Uterus (tissue), 2 donors: Measurements from ENCODE around the gene LNX2.

Experiments
- CTCF ChIP-seq, 4 experiments: fragments of 200-600 bp in 2 of 4; fragments of 450-650 bp in 2 of 4; sonication (generic) in 2 of 4; IDR thresholded peaks; one replicate each; pipeline ENCODE4 v1.5.1; 2016 to 2019; ENCODE audit warnings: antibody characterized with exemption in 4 of 4, mild to moderate bottlenecking in 2 of 4, moderate library complexity in 1 of 4
- POLR2A ChIP-seq, 2 donors: fragments of 450-650 bp; IDR thresholded peaks; one replicate each; pipeline ENCODE4 v1.6.1; 2016; ENCODE audit warnings: antibody characterized with exemption in 2 of 2, mild to moderate bottlenecking in 1 of 2, moderate library complexity in 1 of 2

GRCh38 chr13:27556109-27556508 lies 64.2 kb downstream of the LNX2 start:
- TF ChIP-seq CTCF (IDR thresholded peaks at IDR 0.05) (peak in 1 of 4 experiments; percentile 4), POLR2A (IDR thresholded peaks at IDR 0.05) (no peak)
